CD4-positive, CD25-positive, alpha-beta regulatory T cell (primary cell): ENCODE results near the gene CCN5. TPM values are rescaled to one million over a fixed set of nuclear protein-coding genes. Genes with fewer than 3 reads are reported as not detected.

Experiments
- ATAC-seq, 2 donors: fragments of 150-1000 bp; cut with Tn5 transposase; one replicate each; pipeline ENCODE4 v1.10.0; 2021; ENCODE audit warnings: low read depth in 2 of 2, moderate number of reproducible peaks in 2 of 2, moderate library complexity in 1 of 2
- DNase-seq, 3 donors: peaks; one replicate each; pipeline versions ENCODE4 v3.0.0 to v3.0.0-alpha.2; 2012 to 2022; ENCODE audit warnings: mixed read lengths in 1 of 3
- H3K27ac ChIP-seq: one replicate; pipeline ENCODE4 v1.7.0; 2013; ENCODE audit warnings: mild to moderate bottlenecking, low read length; ENCODE audit not compliant: insufficient read depth, poor library complexity, severe bottlenecking
- H3K27me3 ChIP-seq: one replicate; pipeline ENCODE4 v1.7.0; 2013; ENCODE audit warnings: low read length; ENCODE audit not compliant: control insufficient read depth, insufficient read depth
- H3K36me3 ChIP-seq: one replicate; pipeline ENCODE4 v1.7.0; 2013; ENCODE audit warnings: mild to moderate bottlenecking, low read length, moderate library complexity; ENCODE audit not compliant: control insufficient read depth, insufficient read depth
- H3K4me1 ChIP-seq: 2 replicates; pipeline ENCODE4 v1.7.0; 2013; ENCODE audit warnings: mild to moderate bottlenecking, low read length; ENCODE audit not compliant: insufficient read depth, control insufficient read depth, poor library complexity, severe bottlenecking
- H3K4me3 ChIP-seq: one replicate; pipeline ENCODE4 v1.7.0; 2013; ENCODE audit warnings: low read depth, mild to moderate bottlenecking, low read length, moderate library complexity
- H3K9me3 ChIP-seq, 2 experiments: 1 replicate in 1 of 2; 2 replicates in 1 of 2; pipeline ENCODE4 v1.7.0; 2013; ENCODE audit warnings: low read length in 2 of 2, mild to moderate bottlenecking in 1 of 2, moderate library complexity in 1 of 2; ENCODE audit not compliant: control insufficient read depth in 2 of 2
- H3K27ac Mint-ChIP-seq, 3 donors: one replicate each; pipeline ENCODE4 v1.8.0; 2020 to 2022; ENCODE audit warnings: mild to moderate bottlenecking in 3 of 3, mixed read lengths in 3 of 3, moderate library complexity in 2 of 3
- H3K27me3 Mint-ChIP-seq: one replicate; pipeline ENCODE4 v1.8.0; 2022; ENCODE audit warnings: mild to moderate bottlenecking, mixed read lengths
- H3K36me3 Mint-ChIP-seq: one replicate; pipeline ENCODE4 v1.8.0; 2020; ENCODE audit warnings: mixed read lengths
- H3K4me1 Mint-ChIP-seq, 4 donors: one replicate each; pipeline ENCODE4 v1.8.0; 2020 to 2022; ENCODE audit warnings: mixed read lengths in 4 of 4, mild to moderate bottlenecking in 1 of 4
- H3K4me3 Mint-ChIP-seq, 4 donors: one replicate each; pipeline ENCODE4 v1.8.0; 2020 to 2022; ENCODE audit warnings: mild to moderate bottlenecking in 4 of 4, mixed read lengths in 4 of 4, moderate library complexity in 3 of 4
- H3K9me3 Mint-ChIP-seq, 7 donors: one replicate each; pipeline ENCODE4 v1.8.0; 2020 to 2022; ENCODE audit warnings: mixed read lengths in 7 of 7, mild to moderate bottlenecking in 3 of 7, moderate library complexity in 2 of 7
- polyA plus RNA-seq, 4 donors: library from polyadenylated mRNA; unstranded; fragments of 300-500 nt; fragmentation: Illumina TruSeq; gene quantifications; one replicate each; pipeline ENCODE4 v1.2.3, GENCODE V29; 2021
- total RNA-seq: library from RNA; stranded (reverse); gene quantifications from one replicate; pipeline ENCODE4 v1.2.3, GENCODE V29; 2022

CCN5 gene
- total and polyA plus RNA-seq, 5 donors from 2014 or later: not detected

DNA sequence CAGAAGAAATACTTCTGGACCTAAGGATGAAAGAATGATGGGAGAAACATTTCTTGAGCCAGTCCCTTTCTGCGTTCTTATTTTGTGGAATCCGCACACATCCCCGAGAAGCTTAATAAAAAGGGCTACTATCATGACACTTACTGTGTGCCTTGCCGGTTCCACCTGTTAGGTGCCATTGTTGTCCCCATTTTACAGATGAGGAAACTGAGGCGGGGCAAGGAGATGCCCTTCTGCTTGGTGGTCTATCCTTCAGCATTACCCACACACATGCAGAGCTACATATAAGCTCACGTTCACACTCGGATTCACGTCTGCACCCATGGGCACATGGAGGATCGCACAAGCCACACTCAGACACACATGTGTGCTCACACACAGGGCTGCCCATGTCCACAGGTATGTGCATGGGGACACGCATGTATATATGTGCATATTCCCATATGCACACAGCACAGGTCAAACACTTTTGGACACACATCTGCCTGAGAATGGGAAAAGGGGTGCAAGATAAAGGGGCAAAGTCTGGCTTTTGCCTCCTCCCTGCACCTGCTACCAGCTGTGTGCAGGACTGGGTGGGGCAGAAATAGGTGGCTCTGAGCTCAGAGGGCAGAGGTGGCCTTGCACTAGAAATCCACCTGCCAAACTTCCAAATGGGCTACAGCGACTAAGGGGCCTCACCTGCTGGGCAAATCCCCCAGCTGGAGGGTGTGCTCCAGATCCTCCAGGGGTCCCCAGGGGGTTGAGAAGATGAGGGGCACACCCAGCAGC is 33.2 kb upstream of the CCN5 start:
- Mint-ChIP-seq H3K27ac (no peak overlapping the region), H3K9me3 (no peaks in the 10 kb centered on the region), H3K4me1 (peaks cover 4 to 13% (median 10%) of the 10 kb centered on the region in 4 donors), H3K27me3 (peaks cover 13% of the 10 kb centered on the region), H3K36me3 (no peaks in the 10 kb centered on the region), H3K4me3 (no peak overlapping the region)
- Histone ChIP-seq H3K36me3 (no peaks in the 10 kb centered on the region), H3K4me3 (no peak overlapping the region), H3K4me1 (no peaks in the 10 kb centered on the region), H3K27ac (no peak overlapping the region), H3K9me3 (no peaks in the 10 kb centered on the region), H3K27me3 (no peaks in the 10 kb centered on the region)
- ATAC-seq (no peak), DNase-seq (no peak)

DNA sequence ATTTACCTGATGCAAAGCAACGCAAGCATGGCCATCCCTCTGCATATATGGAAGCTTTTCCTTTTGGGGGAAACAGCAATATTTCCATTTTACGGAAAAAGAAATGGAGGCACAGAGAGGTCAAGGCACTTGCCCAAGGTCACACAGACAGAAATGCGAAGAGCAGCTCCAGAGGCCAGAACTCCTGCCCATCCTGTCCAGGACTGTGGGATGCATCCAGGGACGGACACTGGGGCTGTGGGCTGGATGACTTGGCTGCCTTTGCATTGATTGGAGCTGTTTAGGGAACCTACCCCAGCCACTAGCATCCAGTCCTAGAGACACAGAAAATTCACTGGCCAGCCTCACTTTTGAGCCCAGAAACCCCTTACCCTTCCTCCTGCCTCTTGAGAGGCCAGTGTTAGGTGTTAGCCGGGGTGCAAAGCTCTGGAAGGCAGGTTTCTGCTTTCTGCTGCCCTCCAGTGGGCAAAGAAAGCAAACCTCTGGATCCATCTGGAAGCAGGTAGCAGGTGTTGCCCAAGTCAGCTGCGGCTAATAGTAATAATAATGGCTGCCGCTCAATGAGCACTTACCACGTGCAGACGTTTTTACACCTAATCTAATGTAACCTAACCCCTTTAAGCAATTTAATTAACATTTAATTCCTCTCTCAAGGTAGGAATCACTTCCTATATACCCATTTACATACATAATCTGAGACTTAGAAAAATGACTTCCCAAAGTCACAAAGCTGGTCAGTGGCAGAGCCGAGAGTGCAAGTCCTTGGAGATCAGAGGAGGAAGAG is 31.7 kb upstream of the CCN5 start:
- Mint-ChIP-seq H3K36me3 (no peaks in the 10 kb centered on the region), H3K27me3 (peaks cover 19% of the 10 kb centered on the region), H3K4me1 (peaks cover 4 to 13% (median 10%) of the 10 kb centered on the region in 4 donors), H3K9me3 (no peaks in the 10 kb centered on the region), H3K4me3 (peak overlapping the region in 1 of 4 donors; percentile 23), H3K27ac (no peak overlapping the region)
- ATAC-seq (peak in 1 of 2 donors; percentile 76), DNase-seq (peak in 2 of 3 donors; percentile 56 to 71)
- Histone ChIP-seq H3K4me3 (no peak overlapping the region), H3K27ac (no peak overlapping the region), H3K4me1 (no peaks in the 10 kb centered on the region), H3K27me3 (peaks cover 2% of the 10 kb centered on the region), H3K9me3 (no peaks in the 10 kb centered on the region), H3K36me3 (no peaks in the 10 kb centered on the region)

DNA sequence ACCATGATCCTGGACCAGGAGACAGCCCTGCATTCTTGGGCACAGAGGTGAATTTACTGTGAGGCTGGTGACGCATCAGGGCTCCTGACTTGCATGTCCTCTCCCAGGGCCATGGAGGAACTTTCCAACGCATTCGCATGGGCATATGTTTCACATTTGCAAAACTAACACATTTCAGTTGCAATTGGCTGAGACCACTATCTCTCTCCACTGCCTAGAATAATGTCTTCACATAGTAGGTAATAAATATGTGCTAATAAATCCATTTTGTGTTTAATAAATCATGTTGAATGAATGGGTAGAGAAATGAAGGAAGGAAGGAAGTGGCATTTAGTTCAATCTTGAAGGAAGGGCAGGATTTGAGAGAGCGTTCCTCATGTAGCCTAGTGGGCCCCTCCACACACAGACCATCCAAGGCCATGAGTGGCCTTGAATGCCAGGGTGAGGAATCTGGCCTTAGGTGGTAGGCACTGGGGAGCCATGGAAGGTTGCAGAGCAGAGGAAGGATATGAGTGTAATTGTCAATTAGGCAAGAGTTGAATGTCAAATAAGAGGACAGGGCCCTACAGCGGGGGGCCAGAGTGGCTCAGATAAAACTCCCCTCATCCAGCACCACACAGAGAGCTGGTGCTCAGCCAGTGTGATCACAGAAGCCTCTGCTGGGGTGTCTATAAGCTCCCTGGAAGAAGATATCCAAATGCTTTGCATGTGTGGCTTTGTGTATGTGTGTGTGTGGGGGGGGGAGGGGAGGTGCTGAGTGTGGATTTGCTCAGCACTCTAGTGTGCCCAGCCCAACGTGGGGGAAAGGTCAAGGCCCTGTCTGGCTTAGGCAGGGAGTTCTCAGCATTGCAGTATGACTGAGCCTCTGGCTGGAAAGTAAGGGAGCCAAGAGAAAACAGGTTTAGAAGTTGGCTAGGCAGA is 30.9 kb upstream of the CCN5 start:
- Histone ChIP-seq H3K27me3 (peaks cover 2% of the 10 kb centered on the region), H3K9me3 (no peaks in the 10 kb centered on the region), H3K4me1 (no peaks in the 10 kb centered on the region), H3K4me3 (no peak overlapping the region), H3K27ac (no peak overlapping the region), H3K36me3 (no peaks in the 10 kb centered on the region)
- Mint-ChIP-seq H3K9me3 (no peaks in the 10 kb centered on the region), H3K4me1 (peaks cover 4 to 13% (median 9%) of the 10 kb centered on the region in 4 donors), H3K4me3 (no peak overlapping the region), H3K36me3 (no peaks in the 10 kb centered on the region), H3K27ac (no peak overlapping the region), H3K27me3 (peaks cover 19% of the 10 kb centered on the region)
- no peak for DNase-seq
- ATAC-seq: no peak

DNA sequence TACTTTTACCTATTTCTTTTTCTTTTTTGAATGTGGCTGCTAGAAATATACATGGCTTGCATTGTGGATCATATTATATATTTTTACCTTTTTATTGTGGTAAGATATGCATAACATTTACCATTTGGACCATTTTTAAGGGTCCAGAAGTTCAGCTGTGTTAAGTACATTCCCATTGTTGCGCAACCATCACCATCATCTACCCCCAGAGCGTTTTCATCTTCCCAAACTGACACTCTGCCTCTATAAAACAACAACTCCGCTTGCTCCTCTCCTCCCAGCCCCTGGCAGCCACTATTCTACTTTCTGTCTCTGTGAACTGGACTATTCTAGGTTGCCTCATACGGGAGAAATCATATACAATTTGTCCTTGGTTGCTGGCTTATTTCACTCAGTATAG is 28.2 kb upstream of the CCN5 start:
- peaks cover 32% of the 10 kb centered on the region for H3K27me3 Mint-ChIP-seq
- DNase-seq (no peak), ATAC-seq (no peak)
- no peak overlapping the region for H3K27ac Mint-ChIP-seq
- H3K9me3 Mint-ChIP-seq: peaks cover 0 to 2% (median 0%) of the 10 kb centered on the region in 7 donors
- no peaks in the 10 kb centered on the region for H3K36me3 Mint-ChIP-seq
- H3K4me3 ChIP-seq: no peak overlapping the region
- no peaks in the 10 kb centered on the region for H3K9me3 ChIP-seq
- H3K27me3 ChIP-seq: peaks cover 3% of the 10 kb centered on the region
- H3K4me3 Mint-ChIP-seq: no peak overlapping the region
- peaks cover 4 to 17% (median 9%) of the 10 kb centered on the region in 4 donors for H3K4me1 Mint-ChIP-seq
- no peak overlapping the region for H3K27ac ChIP-seq
- H3K36me3 ChIP-seq: no peaks in the 10 kb centered on the region
- H3K4me1 ChIP-seq: no peaks in the 10 kb centered on the region

DNA sequence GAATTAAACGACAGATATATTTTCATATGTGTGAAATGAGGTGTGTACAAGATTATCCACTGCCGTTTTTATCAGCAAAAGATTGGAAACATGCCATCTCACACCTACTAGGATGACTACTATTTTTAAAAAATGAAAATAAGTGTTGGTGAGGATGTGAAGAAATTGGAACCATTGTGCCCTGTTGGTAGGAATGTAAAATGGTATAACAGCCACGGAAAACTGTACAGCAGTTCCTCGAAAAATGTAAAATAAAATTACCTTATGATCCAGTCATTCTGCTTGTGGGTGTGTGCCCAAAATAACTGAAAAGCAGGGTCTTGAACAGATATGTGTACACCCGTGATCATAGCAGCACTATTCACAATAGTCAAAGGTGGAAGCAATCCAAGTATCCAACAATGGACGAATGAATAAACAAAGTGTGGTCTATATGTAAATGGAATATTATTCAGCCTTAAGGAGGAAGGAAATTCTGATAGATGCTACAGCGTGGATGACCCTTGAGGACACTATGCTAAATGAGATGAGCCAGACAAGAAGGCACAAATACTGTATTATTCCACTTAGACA is 27.0 kb upstream of the CCN5 start:
- Histone ChIP-seq H3K9me3 (no peaks in the 10 kb centered on the region), H3K36me3 (no peaks in the 10 kb centered on the region), H3K4me1 (no peaks in the 10 kb centered on the region), H3K27me3 (peaks cover 4% of the 10 kb centered on the region), H3K4me3 (no peak overlapping the region), H3K27ac (no peak overlapping the region)
- H3K27ac Mint-ChIP-seq: no peak overlapping the region
- DNase-seq (no peak), ATAC-seq (no peak)
- peaks cover 4 to 17% (median 9%) of the 10 kb centered on the region in 4 donors for H3K4me1 Mint-ChIP-seq
- no peaks in the 10 kb centered on the region for H3K36me3 Mint-ChIP-seq
- H3K4me3 Mint-ChIP-seq: no peak overlapping the region
- peaks cover 38% of the 10 kb centered on the region for H3K27me3 Mint-ChIP-seq
- peaks cover 0 to 2% (median 0%) of the 10 kb centered on the region in 7 donors for H3K9me3 Mint-ChIP-seq

DNA sequence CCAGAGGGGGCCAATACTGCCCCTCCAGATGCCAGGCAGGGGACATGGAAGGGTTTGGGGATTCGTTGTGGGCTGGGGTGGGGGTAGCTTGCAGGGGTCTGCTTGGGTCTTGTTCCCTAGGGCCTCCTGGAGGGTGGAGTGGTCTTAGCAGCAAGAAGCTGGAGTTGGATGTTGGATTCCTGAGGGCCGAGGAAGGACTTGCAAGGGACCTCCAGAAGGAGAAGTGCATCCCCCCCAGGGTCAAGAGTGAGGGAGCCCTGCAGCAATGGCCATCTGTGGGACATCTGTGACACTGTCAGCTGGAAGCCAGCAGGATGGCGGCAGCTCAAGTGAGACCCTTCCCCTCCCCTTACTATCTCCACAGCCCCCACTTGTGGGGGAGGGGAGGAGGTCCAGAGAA is 25.4 kb upstream of the CCN5 start:
- H3K27me3 Mint-ChIP-seq: peaks cover 39% of the 10 kb centered on the region
- no peaks in the 10 kb centered on the region for H3K36me3 Mint-ChIP-seq
- peaks cover 0 to 9% (median 2%) of the 10 kb centered on the region in 4 donors for H3K4me1 Mint-ChIP-seq
- ATAC-seq (no peak), DNase-seq (no peak)
- H3K9me3 Mint-ChIP-seq: peaks cover 0 to 2% (median 0%) of the 10 kb centered on the region in 7 donors
- H3K27ac ChIP-seq: no peak overlapping the region
- H3K4me3 Mint-ChIP-seq: no peak overlapping the region
- H3K36me3 ChIP-seq: no peaks in the 10 kb centered on the region
- H3K4me3 ChIP-seq: no peak overlapping the region
- no peaks in the 10 kb centered on the region for H3K9me3 ChIP-seq
- peaks cover 4% of the 10 kb centered on the region for H3K27me3 ChIP-seq
- H3K4me1 ChIP-seq: no peaks in the 10 kb centered on the region
- H3K27ac Mint-ChIP-seq: no peak overlapping the region

DNA sequence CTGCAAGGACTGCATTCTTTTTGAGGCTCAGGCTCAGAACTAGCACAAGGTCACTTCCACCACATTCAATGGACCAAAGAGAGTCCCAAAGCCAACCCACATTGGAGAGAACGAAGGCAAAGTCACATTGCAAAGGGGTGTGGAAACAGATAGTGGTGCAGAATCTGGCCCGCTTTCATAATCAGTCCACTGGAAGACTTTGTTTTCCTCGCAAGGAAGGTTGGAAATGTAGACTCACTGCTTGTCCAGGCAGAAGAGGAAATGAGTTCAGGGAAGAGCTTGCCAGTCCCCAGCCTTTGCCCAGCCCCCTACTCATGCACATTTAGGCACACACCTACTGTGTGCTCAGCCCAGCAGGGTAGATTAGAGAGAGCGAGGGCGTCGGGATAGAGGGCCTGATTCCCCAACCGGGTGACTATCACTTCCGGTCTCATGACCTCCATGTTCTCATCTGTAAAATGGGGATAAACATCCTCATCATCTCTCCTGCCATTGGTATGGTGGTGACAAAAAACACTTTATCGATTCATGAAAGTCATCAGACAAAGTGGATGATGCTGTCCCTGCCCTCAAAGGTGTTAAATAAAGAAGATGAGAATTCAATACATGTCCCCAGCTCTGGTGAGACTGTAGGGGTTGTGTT is 24.3 kb upstream of the CCN5 start:
- H3K27me3 Mint-ChIP-seq: peaks cover 38% of the 10 kb centered on the region
- H3K27me3 ChIP-seq: peaks cover 4% of the 10 kb centered on the region
- H3K9me3 ChIP-seq: no peaks in the 10 kb centered on the region
- H3K36me3 ChIP-seq: no peaks in the 10 kb centered on the region
- no peaks in the 10 kb centered on the region for H3K36me3 Mint-ChIP-seq
- peak overlapping the region in 1 of 3 donors; percentile 44 for H3K27ac Mint-ChIP-seq
- no peak for DNase-seq
- H3K4me3 ChIP-seq: no peak overlapping the region
- no peaks in the 10 kb centered on the region for H3K4me1 ChIP-seq
- H3K27ac ChIP-seq: no peak overlapping the region
- H3K4me3 Mint-ChIP-seq: no peak overlapping the region
- H3K9me3 Mint-ChIP-seq: peaks cover 0 to 2% (median 0%) of the 10 kb centered on the region in 7 donors
- H3K4me1 Mint-ChIP-seq: peaks cover 0 to 4% (median 0%) of the 10 kb centered on the region in 4 donors
- ATAC-seq: no peak
